ENCODE data around the gene ZNF100. TPM values are rescaled to one million over a fixed set of nuclear protein-coding genes. Genes with fewer than 3 reads are reported as not detected.

The ZNF100 gene
- total RNA-seq, 1 donor: 3.6 TPM

GRCh38 chr19:21705393-21705792, 62.0 kb downstream of the ZNF100 start:
- no peaks in the 10 kb centered on the region for H4K20me1 ChIP-seq (ENCODE audit: insufficient read depth, low read length)
- H3K9me3 ChIP-seq (ENCODE audit: low read depth, low read length): no peaks in the 10 kb centered on the region
- H3K27ac ChIP-seq (ENCODE audit: low read depth, low read length): no peak overlapping the region
- no peak for TF ChIP-seq CTCF (IDR thresholded peaks at IDR 0.05; ENCODE audit: extremely low read depth, low read depth, low read length)
- H3K4me2 ChIP-seq (ENCODE audit: insufficient read depth, low read length): no peak overlapping the region
- H3K36me3 ChIP-seq (ENCODE audit: insufficient read depth, low read length): no peaks in the 10 kb centered on the region
- no peaks in the 10 kb centered on the region for H3K27me3 ChIP-seq (ENCODE audit: insufficient read depth, low read length)
- H2AFZ ChIP-seq (ENCODE audit: low read length): no peak overlapping the region
- no peaks in the 10 kb centered on the region for H3K4me1 ChIP-seq (ENCODE audit: insufficient read depth, low read length)
- no peak for DNase-seq (ENCODE audit: insufficient read length, low spot score, missing footprints)
- no peak overlapping the region for H3K4me3 ChIP-seq (ENCODE audit: insufficient read depth, low read length)
- H3K79me2 ChIP-seq (ENCODE audit: insufficient read depth, low read length): no peaks in the 10 kb centered on the region

GRCh38 chr19:21704320-21704719, 63.1 kb downstream of the ZNF100 start:
- Histone ChIP-seq H4K20me1 (ENCODE audit: insufficient read depth, low read length) (no peaks in the 10 kb centered on the region), H3K4me1 (ENCODE audit: insufficient read depth, low read length) (no peaks in the 10 kb centered on the region), H3K27ac (ENCODE audit: low read depth, low read length) (no peak overlapping the region), H3K27me3 (ENCODE audit: insufficient read depth, low read length) (no peaks in the 10 kb centered on the region), H2AFZ (ENCODE audit: low read length) (no peak overlapping the region), H3K4me2 (ENCODE audit: insufficient read depth, low read length) (no peak overlapping the region), H3K4me3 (ENCODE audit: insufficient read depth, low read length) (no peak overlapping the region), H3K9me3 (ENCODE audit: low read depth, low read length) (no peaks in the 10 kb centered on the region), H3K36me3 (ENCODE audit: insufficient read depth, low read length) (no peaks in the 10 kb centered on the region), H3K79me2 (ENCODE audit: insufficient read depth, low read length) (no peaks in the 10 kb centered on the region)
- TF ChIP-seq CTCF (IDR thresholded peaks at IDR 0.05; ENCODE audit: extremely low read depth, low read depth, low read length): no peak
- DNase-seq (ENCODE audit: insufficient read length, low spot score, missing footprints): no peak

GRCh38 chr19:21699197-21699596, 68.2 kb downstream of the ZNF100 start:
- no peaks in the 10 kb centered on the region for H3K27me3 ChIP-seq (ENCODE audit: insufficient read depth, low read length)
- no peak for TF ChIP-seq CTCF (IDR thresholded peaks at IDR 0.05; ENCODE audit: extremely low read depth, low read depth, low read length)
- H3K27ac ChIP-seq (ENCODE audit: low read depth, low read length): no peak overlapping the region
- no peak overlapping the region for H2AFZ ChIP-seq (ENCODE audit: low read length)
- H3K9me3 ChIP-seq (ENCODE audit: low read depth, low read length): no peaks in the 10 kb centered on the region
- H3K4me2 ChIP-seq (ENCODE audit: insufficient read depth, low read length): no peak overlapping the region
- no peaks in the 10 kb centered on the region for H4K20me1 ChIP-seq (ENCODE audit: insufficient read depth, low read length)
- no peaks in the 10 kb centered on the region for H3K4me1 ChIP-seq (ENCODE audit: insufficient read depth, low read length)
- H3K79me2 ChIP-seq (ENCODE audit: insufficient read depth, low read length): no peaks in the 10 kb centered on the region
- H3K36me3 ChIP-seq (ENCODE audit: insufficient read depth, low read length): no peaks in the 10 kb centered on the region
- no peak for DNase-seq (ENCODE audit: insufficient read length, low spot score, missing footprints)
- no peak overlapping the region for H3K4me3 ChIP-seq (ENCODE audit: insufficient read depth, low read length)

- no peak overlapping the region for H3K4me2 ChIP-seq (ENCODE audit: insufficient read depth, low read length)
- H2AFZ ChIP-seq (ENCODE audit: low read length): no peak overlapping the region
- H3K9me3 ChIP-seq (ENCODE audit: low read depth, low read length): no peaks in the 10 kb centered on the region
- DNase-seq (ENCODE audit: insufficient read length, low spot score, missing footprints): no peak
- no peaks in the 10 kb centered on the region for H3K4me1 ChIP-seq (ENCODE audit: insufficient read depth, low read length)
- H4K20me1 ChIP-seq (ENCODE audit: insufficient read depth, low read length): no peaks in the 10 kb centered on the region
- no peaks in the 10 kb centered on the region for H3K36me3 ChIP-seq (ENCODE audit: insufficient read depth, low read length)
- no peaks in the 10 kb centered on the region for H3K79me2 ChIP-seq (ENCODE audit: insufficient read depth, low read length)
- H3K27ac ChIP-seq (ENCODE audit: low read depth, low read length): no peak overlapping the region
- no peak overlapping the region for H3K4me3 ChIP-seq (ENCODE audit: insufficient read depth, low read length)
- H3K27me3 ChIP-seq (ENCODE audit: insufficient read depth, low read length): no peaks in the 10 kb centered on the region
- peak; percentile 52 for TF ChIP-seq CTCF (IDR thresholded peaks at IDR 0.05; ENCODE audit: extremely low read depth, low read depth, low read length)
Observed at GRCh38 chr19:21698215-21698614, 69.2 kb downstream of the ZNF100 start.
